Measurements from ENCODE around the gene SOCS1. TPM values are rescaled to one million over a fixed set of nuclear protein-coding genes. Genes with fewer than 3 reads are reported as not detected.

Gene SOCS1
- total and polyA plus RNA-seq, 9 of the 15 experiments (the other 6 are each of a cell fraction or from before 2014, with no cell fraction given): 0.04 to 7.5 (median 2.3) TPM

DNA sequence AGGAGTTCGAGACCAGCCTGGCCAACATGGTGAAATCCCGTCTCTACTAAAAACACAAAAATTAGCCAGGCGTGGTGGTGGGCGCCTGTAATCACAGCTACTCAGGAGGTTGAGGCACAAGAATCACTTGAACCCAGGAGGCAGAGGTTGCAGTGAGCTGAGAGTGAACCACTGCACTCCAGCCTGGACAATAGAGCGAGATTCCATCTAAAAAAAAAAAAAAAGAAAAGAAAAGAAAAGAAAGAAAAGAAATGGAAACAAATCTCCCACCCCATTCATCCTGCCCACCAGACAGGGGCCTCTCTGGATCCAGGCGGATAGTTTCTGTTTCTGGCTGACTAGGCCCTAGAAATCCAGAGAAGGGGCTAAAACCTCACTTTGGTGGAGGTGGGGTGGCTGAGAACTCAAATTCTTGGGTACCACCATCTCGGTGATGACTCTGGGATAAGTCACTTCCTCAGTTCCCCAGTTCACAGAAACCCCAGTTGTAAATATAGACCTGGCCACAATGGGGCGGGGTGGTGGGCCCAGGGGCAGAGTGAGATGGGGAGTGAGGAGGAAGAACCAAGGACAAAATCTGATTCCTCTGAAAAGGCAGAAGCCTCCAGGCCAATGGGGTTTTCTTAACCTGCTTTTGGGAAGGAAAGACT lies 22.2 kb downstream of the SOCS1 start (continued):
- TF ChIP-seq CTCF (IDR thresholded peaks at IDR 0.05 in 2 of 3, conservative IDR thresholded peaks at IDR 0.05 in 1 of 3; ENCODE audit: insufficient read depth in 2 of 3, low read depth in 1 of 3, low read length in 3 of 3) (peak in 2 of 3 experiments; percentile 2 to 33; a peak in 2 of 6 replicates), CXXC5 (CRISPR knock-in tag; IDR thresholded peaks at IDR 0.05) (no peak), FOXA3 (CRISPR knock-in tag; conservative IDR thresholded peaks at IDR 0.05 in 1 of 2, IDR thresholded peaks at IDR 0.05 in 1 of 2) (0 out of 4 replicates have a peak, but pooled peaks of 1 of the 2 experiments have one; percentile 12), NR3C1 (CRISPR knock-in tag; IDR thresholded peaks at IDR 0.05) (no peak), ADNP (tag; IDR thresholded peaks at IDR 0.05) (peak; percentile 89; the same call in 1 of the 2 replicates), RBM14 (IDR thresholded peaks at IDR 0.05; ENCODE audit: borderline replicate concordance, insufficient read depth, low read depth, low read length) (no peak), CREB1 (IDR thresholded peaks at IDR 0.05) (no peak), CREB1 (CRISPR knock-in tag; IDR thresholded peaks at IDR 0.05) (no peak), SPI1 (IDR thresholded peaks at IDR 0.05; ENCODE audit: borderline replicate concordance, low read depth, low read length) (peak; percentile 67; the same call in 1 of the 2 replicates), EP300 (IDR thresholded peaks at IDR 0.05; ENCODE audit: low read length) (peak; percentile 10; the same call in 1 of the 2 replicates), RCOR1 (IDR thresholded peaks at IDR 0.05; ENCODE audit: borderline replicate concordance in 1 of 2, low read depth in 2 of 2, low read length in 2 of 2) (0 out of 4 replicates have a peak, but pooled peaks of 1 of the 2 experiments have one; percentile 4), JUND (IDR thresholded peaks at IDR 0.05; ENCODE audit: borderline replicate concordance, low read depth, low read length) (0 out of 2 replicates have a peak, but pooled peaks have one; percentile 5), JUND (tag; IDR thresholded peaks at IDR 0.05; ENCODE audit: borderline replicate concordance, low read depth, low read length) (no peak; the same call in 2 of the 3 replicates)

All from K562 (cell line).